IMR-90 (cell line): ENCODE measurements around the gene FAM151A. TPM values are rescaled to one million over a fixed set of nuclear protein-coding genes. Genes with fewer than 3 reads are reported as not detected.
A peak's percentile ranks its signal among the peaks of the same experiment; 100 is the strongest.

Source experiments
- ATAC-seq: fragments of 200-7000 bp; cut with Tn5 transposase; 2 replicates; pipeline ENCODE4 v1.9.1; 2020; ENCODE audit warnings: low read depth, mild to moderate bottlenecking, moderate library complexity
- BruUV-seq: library from RNA; stranded (reverse); fragments of 400-500 nt; replicated peaks from 2 replicates; lab custom pipeline; 2021; lab: Mats Ljungman, UMichigan
- CTCF ChIA-PET: fragments of 300-600 bp; formaldehyde crosslinking; extraction: SDS; loops from one replicate; lab custom pipeline; 2021; ENCODE audit warnings: antibody characterized with exemption; lab: Yijun Ruan, JAX
- POLR2A ChIA-PET: fragments of 300-600 bp; sonication (Branson Sonifier 250); formaldehyde crosslinking; loops from one replicate; lab custom pipeline; 2022; ENCODE audit warnings: antibody characterized with exemption; ENCODE audit not compliant: unreplicated experiment; lab: Charles Lee
- DNase-seq: peaks from one replicate; pipeline ENCODE4 v3.0.0; 2013
- H2AFZ ChIP-seq: replicated peaks from 2 replicates; pipeline ENCODE3; 2013; ENCODE audit warnings: low read length, mild to moderate bottlenecking; ENCODE audit not compliant: poor library complexity
- H2AK5ac ChIP-seq: 2 replicates; pipeline ENCODE4 v1.6.1; 2013; ENCODE audit warnings: low read depth, low read length, inconsistent platforms
- H2AK9ac ChIP-seq: replicated peaks from 2 replicates; pipeline ENCODE3; 2013; ENCODE audit warnings: mild to moderate bottlenecking, low read depth, low read length, moderate library complexity; ENCODE audit not compliant: poor library complexity
- H2BK120ac ChIP-seq: 2 replicates; pipeline ENCODE4 v1.6.1; 2013; ENCODE audit warnings: low read depth, low read length, inconsistent platforms
- H2BK15ac ChIP-seq: 3 replicates; pipeline ENCODE4 v1.6.1; 2013; ENCODE audit warnings: low read depth, low read length, inconsistent platforms
- H2BK20ac ChIP-seq: 2 replicates; pipeline ENCODE4 v1.6.1; 2013; ENCODE audit warnings: low read depth, mild to moderate bottlenecking, inconsistent platforms, low read length, moderate library complexity
- H2BK5ac ChIP-seq: 2 replicates; pipeline ENCODE4 v1.6.1; 2013; ENCODE audit warnings: mild to moderate bottlenecking, low read depth, low read length, inconsistent platforms; ENCODE audit not compliant: poor library complexity, severe bottlenecking
- H3K14ac ChIP-seq: replicated peaks from 2 replicates; pipeline ENCODE4 v1.6.1; 2013; ENCODE audit warnings: low read depth, low read length, inconsistent platforms
- H3K18ac ChIP-seq: 2 replicates; pipeline ENCODE4 v1.6.1; 2013; ENCODE audit warnings: low read depth, low read length, control low read depth
- H3K23ac ChIP-seq: 2 replicates; pipeline ENCODE4 v1.6.1; 2013; ENCODE audit warnings: low read depth, low read length, inconsistent platforms
- H3K27ac ChIP-seq: 2 replicates; pipeline ENCODE4 v1.5.1; 2013; ENCODE audit warnings: mild to moderate bottlenecking, control low read depth, low read length; ENCODE audit not compliant: insufficient read depth
- H3K27me3 ChIP-seq: 2 replicates; pipeline ENCODE4 v1.6.1; 2013; ENCODE audit warnings: low read length; ENCODE audit not compliant: control insufficient read depth, insufficient read depth
- H3K36me3 ChIP-seq: 2 replicates; pipeline ENCODE4 v1.6.1; 2013; ENCODE audit warnings: low read length, mixed read lengths; ENCODE audit not compliant: control insufficient read depth, insufficient read depth
- H3K4ac ChIP-seq: 2 replicates; pipeline ENCODE4 v1.6.1; 2013; ENCODE audit warnings: low read depth, low read length, inconsistent platforms
- H3K4me1 ChIP-seq: 2 replicates; pipeline ENCODE4 v1.6.1; 2013; ENCODE audit warnings: low read length, mixed read lengths; ENCODE audit not compliant: control insufficient read depth, insufficient read depth
- H3K4me2 ChIP-seq: 2 replicates; pipeline ENCODE4 v1.6.1; 2013; ENCODE audit warnings: low read depth, mild to moderate bottlenecking, control low read depth, low read length, moderate library complexity
- H3K4me3 ChIP-seq: 2 replicates; pipeline ENCODE4 v1.5.1; 2013; ENCODE audit warnings: low read depth, mild to moderate bottlenecking, control low read depth, low read length, moderate library complexity; ENCODE audit not compliant: insufficient read depth
- H3K56ac ChIP-seq: 2 replicates; pipeline ENCODE4 v1.6.1; 2013; ENCODE audit warnings: low read length, inconsistent platforms; ENCODE audit not compliant: insufficient read depth; ENCODE audit errors: extremely low read depth
- H3K79me1 ChIP-seq, 2 experiments: 2 replicates each; pipeline ENCODE4 v1.6.1; 2013; ENCODE audit warnings: low read length in 2 of 2, inconsistent platforms in 1 of 2, low read depth in 1 of 2
- H3K9ac ChIP-seq: 2 replicates; pipeline ENCODE4 v1.6.1; 2013; ENCODE audit warnings: low read depth, low read length, control low read depth
- H3K9me1 ChIP-seq: 2 replicates; pipeline ENCODE4 v1.6.1; 2013; ENCODE audit warnings: low read length, inconsistent platforms; ENCODE audit not compliant: insufficient read depth
- H3K9me3 ChIP-seq: 2 replicates; pipeline ENCODE4 v1.6.1; 2013; ENCODE audit warnings: low read length; ENCODE audit not compliant: control insufficient read depth, insufficient read depth
- H4K20me1 ChIP-seq: 2 replicates; pipeline ENCODE4 v1.6.1; 2013; ENCODE audit warnings: low read length, inconsistent platforms; ENCODE audit not compliant: insufficient read depth
- H4K5ac ChIP-seq: 2 replicates; pipeline ENCODE4 v1.6.1; 2013; ENCODE audit warnings: mild to moderate bottlenecking, low read depth, low read length, control low read depth
- H4K8ac ChIP-seq, 2 experiments: 2 replicates each; pipeline ENCODE4 v1.6.1; 2013; ENCODE audit warnings: low read depth in 2 of 2, low read length in 2 of 2, control low read depth in 1 of 2, inconsistent platforms in 1 of 2
- H4K91ac ChIP-seq: 2 replicates; pipeline ENCODE4 v1.6.1; 2013; ENCODE audit warnings: low read depth, low read length, inconsistent platforms; ENCODE audit not compliant: insufficient read depth
- CEBPB ChIP-seq: IDR thresholded peaks from 2 replicates; pipeline ENCODE4 v1.6.1; 2012; ENCODE audit warnings: low read depth, low read length, improper control_type of control experiment
- CTCF ChIP-seq: conservative IDR thresholded peaks from 2 replicates; pipeline ENCODE4 v1.5.1; 2012; ENCODE audit warnings: mild to moderate bottlenecking, low read depth, low read length, improper control_type of control experiment
- FOS ChIP-seq: fragments of 150-350 bp; IDR thresholded peaks from 2 replicates; pipeline ENCODE4 v1.6.1; 2016; ENCODE audit warnings: low read depth, low read length
- MAZ ChIP-seq: IDR thresholded peaks from 2 replicates; pipeline ENCODE4 v1.6.1; 2012; ENCODE audit warnings: low read depth, mild to moderate bottlenecking, low read length, improper control_type of control experiment, moderate library complexity, borderline replicate concordance
- MXI1 ChIP-seq: IDR thresholded peaks from 2 replicates; pipeline ENCODE4 v1.6.1; 2012; ENCODE audit warnings: low read depth, mild to moderate bottlenecking, low read length, moderate library complexity, borderline replicate concordance
- RCOR1 ChIP-seq: IDR thresholded peaks from 2 replicates; pipeline ENCODE4 v1.6.1; 2012; ENCODE audit warnings: mild to moderate bottlenecking, low read length, improper control_type of control experiment; ENCODE audit not compliant: insufficient replicate concordance
- WGBS, 2 experiments: methylation state at CpG; one replicate each; pipeline versions ENCODE4 v1.1.5 to v1.1.7; 2013; ENCODE audit warnings: missing lambda C conversion rate in 2 of 2; ENCODE audit not compliant: insufficient read length in 1 of 2; ENCODE audit errors: extremely low coverage in 2 of 2; 5-methylcytosine and 5-hydroxymethylcytosine counted together
- dilution Hi-C: fragments of 300-500 bp; cut with HindIII; formaldehyde crosslinking; loops from one replicate; pipeline ENCODE4 v1.14.3; 2018; ENCODE audit warnings: low sequenced_read_pairs; ENCODE audit not compliant: unreplicated experiment
- in situ Hi-C: fragments of 300-500 bp; cut with MboI; formaldehyde crosslinking; loops from 3 replicates; pipeline ENCODE4 v1.14.3; 2019; ENCODE audit warnings: low sequenced_read_pairs, inconsistent platforms, mixed read lengths
- intact Hi-C: fragments of 100-400 bp; cut with micrococcal nuclease; formaldehyde crosslinking; loops from 2 replicates; pipeline ENCODE4 v1.10.0; 2022
- polyA plus RNA-seq, 3 experiments: library from polyadenylated mRNA; depleted of rRNA; stranded (reverse); fragments of >200 nt; gene quantifications; 2 replicates each; pipeline ENCODE4 v1.2.3, GENCODE V29; 2012; ENCODE audit warnings: low replicate concordance in 1 of 3
- total RNA-seq: library from RNA; depleted of rRNA; stranded (reverse); fragments of >200 nt; gene quantifications from 2 replicates; pipeline ENCODE4 v1.2.3, GENCODE V29; 2012

Gene FAM151A
- total and polyA plus RNA-seq, 2 of the 4 experiments (the other 2 are of a cell fraction): not detected

GRCh38 chr1:54666333-54666732 lies 43.0 kb upstream of the FAM151A start:
- Histone ChIP-seq H4K8ac (no peak overlapping the region), H2BK5ac (no peak overlapping the region), H3K9me1 (no peaks in the 10 kb centered on the region), H3K23ac (no peak overlapping the region), H3K4me3 (no peak overlapping the region), H4K20me1 (no peaks in the 10 kb centered on the region), H3K27ac (no peak overlapping the region), H2AK9ac (no peak overlapping the region), H3K56ac (no peak overlapping the region), H3K18ac (no peak overlapping the region), H2BK15ac (no peak overlapping the region), H3K79me1 (no peaks in the 10 kb centered on the region), H3K27me3 (peaks cover 20% of the 10 kb centered on the region), H3K4me1 (no peaks in the 10 kb centered on the region), H3K14ac (no peak overlapping the region), H2AFZ (no peak overlapping the region), H3K9ac (no peak overlapping the region), H3K4ac (no peak overlapping the region), H3K4me2 (no peak overlapping the region), H2BK120ac (no peak overlapping the region), H3K36me3 (no peaks in the 10 kb centered on the region), H4K5ac (no peak overlapping the region), H2BK20ac (no peak overlapping the region), H3K9me3 (peaks cover 4% of the 10 kb centered on the region; the same call in 1 of the 2 replicates), H2AK5ac (no peak overlapping the region), H4K91ac (no peak overlapping the region)
- BruUV-seq: no TSS peak
- ATAC-seq (no peak), DNase-seq (no peak)
- CTCF ChIA-PET: no interaction called here
- WGBS, 2 experiments: no CpG with 5 or more reads among the region's 6 CpGs
- dilution Hi-C loops: no loop called here
- in situ Hi-C loops: no loop called here
- intact Hi-C loops: no loop called here
- TF ChIP-seq FOS (no peak), MXI1 (no peak), MAZ (no peak), CTCF (no peak), CEBPB (peak; percentile 45), RCOR1 (no peak)
- POLR2A ChIA-PET: no interaction called here
